Gastroesophageal sphincter (tissue), 4 donors: ENCODE measurements around the gene BRD3. TPM values are rescaled to one million over a fixed set of nuclear protein-coding genes. Genes with fewer than 3 reads are reported as not detected.
"Not testable (repeated sequence)": the region's sequence is repeated elsewhere in the genome, so short reads cannot be mapped to it uniquely, and the experiment has no call there.

Experiments
- ATAC-seq: fragments of 150-250 bp; one replicate; pipeline ENCODE4 v1.9.1; 2016; ENCODE audit warnings: mild to moderate bottlenecking, moderate library complexity
- H3K27ac ChIP-seq, 4 donors: fragments of 200-600 bp; sonication (generic) in 3 of 4; 1 replicate in 3 of 4; 2 replicates in 1 of 4; pipeline ENCODE4 v1.5.1; 2016 to 2019
- H3K27me3 ChIP-seq: fragments of 200-600 bp; sonication (generic); one replicate; pipeline ENCODE4 v1.5.1; 2019
- H3K36me3 ChIP-seq, 2 donors: fragments of 200-600 bp; sonication (generic); one replicate each; pipeline ENCODE4 v1.5.1; 2019; ENCODE audit warnings: control low read depth in 1 of 2
- H3K4me1 ChIP-seq, 3 donors: fragments of 200-600 bp; sonication (generic); 1 replicate in 2 of 3; 2 replicates in 1 of 3; pipeline ENCODE4 v1.5.1; 2016 to 2019; ENCODE audit warnings: control low read depth in 2 of 3
- H3K4me3 ChIP-seq, 2 donors: fragments of 200-600 bp; sonication (generic); one replicate each; pipeline ENCODE4 v1.5.1; 2019; ENCODE audit warnings: mild to moderate bottlenecking in 1 of 2, moderate library complexity in 1 of 2
- H3K9me3 ChIP-seq, 3 donors: fragments of 200-600 bp; sonication (generic); one replicate each; pipeline ENCODE4 v1.5.1; 2017 to 2019; ENCODE audit warnings: control low read depth in 2 of 3
- CTCF ChIP-seq, 4 experiments: fragments of 200-600 bp in 2 of 4; fragments of 450-650 bp in 2 of 4; sonication (generic) in 1 of 4; IDR thresholded peaks; one replicate each; pipeline ENCODE4 v1.5.1; 2017 to 2019; ENCODE audit warnings: antibody characterized with exemption in 4 of 4, mild to moderate bottlenecking in 2 of 4, moderate library complexity in 2 of 4
- EP300 ChIP-seq: sonication (generic); formaldehyde crosslinking; IDR thresholded peaks from one replicate; pipeline ENCODE4 v1.6.1; 2017; ENCODE audit warnings: antibody characterized with exemption, mild to moderate bottlenecking
- POLR2A ChIP-seq, 2 donors: fragments of 450-650 bp; IDR thresholded peaks; one replicate each; pipeline ENCODE4 v1.6.1; 2017; ENCODE audit warnings: antibody characterized with exemption in 2 of 2, mild to moderate bottlenecking in 2 of 2, moderate library complexity in 1 of 2
- POLR2AphosphoS5 ChIP-seq: sonication (generic); formaldehyde crosslinking; IDR thresholded peaks from one replicate; pipeline ENCODE4 v1.6.1; 2017; ENCODE audit warnings: antibody characterized with exemption
- WGBS, 2 donors: methylation state at CpG; one replicate each; pipeline ENCODE4 v1.1.5; 2018; ENCODE audit warnings: low coverage in 1 of 2; 5-methylcytosine and 5-hydroxymethylcytosine counted together
- total RNA-seq, 4 donors: library from RNA; depleted of rRNA; stranded (reverse); fragments of >200 nt; gene quantifications; one replicate each; pipeline ENCODE4 v1.1.0, GENCODE V29; 2016

Gene BRD3
- total RNA-seq, 4 donors from 2014 or later = 22.2 to 38.9 (median 27.2) TPM

- WGBS, 2 donors = 45 to 60% methylated on average over 4 to 6 of the region's 6 CpGs
- Histone ChIP-seq H3K9me3 (peaks cover 0 to 23% (median 0%) of the 10 kb centered on the region in 3 donors), H3K27ac (no peak overlapping the region), H3K4me3 (no peak overlapping the region), H3K4me1 (peaks cover 0 to 8% (median 0%) of the 10 kb centered on the region in 3 donors), H3K27me3 (peaks cover 12% of the 10 kb centered on the region), H3K36me3 (no peaks in the 10 kb centered on the region)
- ATAC-seq = no peak
- no peak for TF ChIP-seq POLR2A (IDR thresholded peaks at IDR 0.05)
- no peak for TF ChIP-seq CTCF (IDR thresholded peaks at IDR 0.05)
- no peak for TF ChIP-seq EP300
- TF ChIP-seq POLR2AphosphoS5 = no peak
Observed at GRCh38 chr9:134073500-134073899, 5.7 kb upstream of the BRD3 start.

GRCh38 chr9:134072683-134073082, 4.9 kb upstream of the BRD3 start:
- H3K27ac ChIP-seq, H3K36me3 ChIP-seq, ATAC-seq, H3K4me1 ChIP-seq, H3K4me3 ChIP-seq: not testable (repeated sequence)
- Histone ChIP-seq H3K27me3 (peaks cover 12% of the 10 kb centered on the region), H3K9me3 (peaks cover 0 to 22% (median 0%) of the 10 kb centered on the region in 3 donors)
- WGBS, 2 donors = 83 to 93% methylated on average over 4 to 7 of the region's 7 CpGs

GRCh38 chr9:134071149-134071548, 3.3 kb upstream of the BRD3 start:
- no peaks in the 10 kb centered on the region for H3K36me3 ChIP-seq
- peaks cover 0 to 7% (median 0%) of the 10 kb centered on the region in 3 donors for H3K9me3 ChIP-seq
- peaks cover 0 to 16% (median 0%) of the 10 kb centered on the region in 3 donors for H3K4me1 ChIP-seq
- peaks cover 12% of the 10 kb centered on the region for H3K27me3 ChIP-seq
- H3K27ac ChIP-seq = no peak overlapping the region
- H3K4me3 ChIP-seq = no peak overlapping the region
- no peak for ATAC-seq
- WGBS, 2 donors = 57 to 94% methylated on average over 2 to 6 of the region's 12 CpGs
- TF ChIP-seq POLR2A (IDR thresholded peaks at IDR 0.05) (no peak), CTCF (IDR thresholded peaks at IDR 0.05) (no peak), POLR2AphosphoS5 (no peak), EP300 (no peak)

GRCh38 chr9:134069480-134070399, 1.9 kb upstream of the BRD3 start:
- no peak overlapping the region for H3K27ac ChIP-seq
- TF ChIP-seq POLR2AphosphoS5 = no peak
- no peak overlapping the region for H3K4me3 ChIP-seq
- peaks cover 0 to 30% (median 8%) of the 10 kb centered on the region in 3 donors for H3K4me1 ChIP-seq
- WGBS, 2 donors = 34 to 67% methylated on average over 1 to 2 of the region's 12 CpGs
- ATAC-seq = no peak
- no peaks in the 10 kb centered on the region for H3K36me3 ChIP-seq
- H3K27me3 ChIP-seq = peaks cover 12% of the 10 kb centered on the region
- no peaks in the 10 kb centered on the region for H3K9me3 ChIP-seq

- peak; percentile 5 for ATAC-seq
- Histone ChIP-seq H3K4me3 (peak overlapping the region; percentile 95 to 97), H3K9me3 (no peaks in the 10 kb centered on the region), H3K27ac (peak overlapping the region; percentile 95 to 100 (median 100)), H3K4me1 (peaks cover 0 to 38% (median 14%) of the 10 kb centered on the region in 3 donors), H3K27me3 (peaks cover 12% of the 10 kb centered on the region), H3K36me3 (no peaks in the 10 kb centered on the region)
- 5 to 19% methylated on average over 9 to 18 of the region's 31 CpGs for WGBS, 2 donors
- TF ChIP-seq EP300 (no peak), POLR2A (IDR thresholded peaks at IDR 0.05) (peak in 1 of 2 donors; percentile 4)
Observed at GRCh38 chr9:134068744-134069479, 1.1 kb upstream of the BRD3 start.
